WTC11 (cell line): ENCODE data around the gene FANCC. TPM values are rescaled to one million over a fixed set of nuclear protein-coding genes. Genes with fewer than 3 reads are reported as not detected.

Source experiments
- ATAC-seq: fragments of 200-7000 bp; cut with Tn5 transposase; 2 replicates; pipeline ENCODE4 v1.10.0; 2021; ENCODE audit warnings: mild to moderate bottlenecking, moderate library complexity
- CTCF ChIA-PET: fragments of 300-600 bp; sonication (Branson Sonifier 250); formaldehyde crosslinking; loops from one replicate; lab custom pipeline; 2021; ENCODE audit warnings: antibody characterized with exemption; lab: Charles Lee
- POLR2A ChIA-PET: fragments of 350-600 bp; sonication (Branson Sonifier 250); formaldehyde crosslinking; loops from one replicate; lab custom pipeline; 2021; ENCODE audit warnings: antibody characterized with exemption; lab: Charles Lee
- DNase-seq: peaks from one replicate; pipeline ENCODE4 v3.0.0; 2021; ENCODE audit warnings: low spot score
- H3K27ac Mint-ChIP-seq: 2 replicates; pipeline ENCODE4 v1.8.0; 2021; ENCODE audit warnings: mixed read lengths
- H3K27me3 Mint-ChIP-seq: 2 replicates; pipeline ENCODE4 v1.8.0; 2021; ENCODE audit warnings: low read depth, mild to moderate bottlenecking, moderate library complexity, mixed read lengths
- H3K36me3 Mint-ChIP-seq: 2 replicates; pipeline ENCODE4 v1.8.0; 2021; ENCODE audit warnings: mixed read lengths
- H3K4me1 Mint-ChIP-seq: 2 replicates; pipeline ENCODE4 v1.8.0; 2022; ENCODE audit warnings: mixed read lengths
- H3K4me3 Mint-ChIP-seq: 2 replicates; pipeline ENCODE4 v1.8.0; 2021; ENCODE audit warnings: mild to moderate bottlenecking, moderate library complexity, mixed read lengths
- H3K9me3 Mint-ChIP-seq: 2 replicates; pipeline ENCODE4 v1.8.0; 2021; ENCODE audit warnings: mixed read lengths
- ARID4B ChIP-seq: sonication (generic); formaldehyde crosslinking; IDR thresholded peaks from 2 replicates; pipeline ENCODE4 v1.8.0; 2023; ENCODE audit warnings: missing genetic modification reagents, mild to moderate bottlenecking, borderline replicate concordance
- ATF2 ChIP-seq: sonication (generic); formaldehyde crosslinking; IDR thresholded peaks from 2 replicates; pipeline ENCODE4 v1.8.1; 2022; ENCODE audit warnings: low read depth, missing genetic modification reagents, borderline replicate concordance
- ATF3 ChIP-seq: sonication (generic); formaldehyde crosslinking; conservative IDR thresholded peaks from 2 replicates; pipeline ENCODE4 v1.8.1; 2022; ENCODE audit warnings: mild to moderate bottlenecking, missing genetic modification reagents
- ATF6 ChIP-seq: sonication (generic); formaldehyde crosslinking; IDR thresholded peaks from 2 replicates; pipeline ENCODE4 v1.8.1; 2023; ENCODE audit warnings: mild to moderate bottlenecking, missing genetic modification reagents
- E2F1 ChIP-seq: sonication (generic); formaldehyde crosslinking; IDR thresholded peaks from 2 replicates; pipeline ENCODE4 v1.8.0; 2022; ENCODE audit warnings: mild to moderate bottlenecking, missing genetic modification reagents
- ESRRA ChIP-seq: sonication (generic); formaldehyde crosslinking; IDR thresholded peaks from 2 replicates; pipeline ENCODE4 v1.8.1; 2022; ENCODE audit warnings: mild to moderate bottlenecking, missing genetic modification reagents, borderline replicate concordance
- ETV6 ChIP-seq: sonication (generic); formaldehyde crosslinking; IDR thresholded peaks from 2 replicates; pipeline ENCODE4 v1.8.1; 2022; ENCODE audit warnings: mild to moderate bottlenecking, missing genetic modification reagents
- FOXP1 ChIP-seq: sonication (generic); formaldehyde crosslinking; IDR thresholded peaks from 2 replicates; pipeline ENCODE4 v1.8.0; 2022; ENCODE audit warnings: missing genetic modification reagents, mild to moderate bottlenecking, moderate library complexity, borderline replicate concordance
- FOXP4 ChIP-seq: sonication (generic); formaldehyde crosslinking; IDR thresholded peaks from 2 replicates; pipeline ENCODE4 v1.8.0; 2022; ENCODE audit warnings: mild to moderate bottlenecking, missing genetic modification reagents
- IRF2 ChIP-seq: sonication (generic); formaldehyde crosslinking; IDR thresholded peaks from 2 replicates; pipeline ENCODE4 v1.8.0; 2022; ENCODE audit warnings: low read depth, missing genetic modification reagents, borderline replicate concordance
- JAZF1 ChIP-seq: fragments of 250-450 bp; sonication (Bioruptor Pico); IDR thresholded peaks from 2 replicates; pipeline ENCODE4 v1.9.0; 2021; ENCODE audit warnings: moderate library complexity, mild to moderate bottlenecking, inconsistent platforms
- MYBL2 ChIP-seq: sonication (generic); formaldehyde crosslinking; IDR thresholded peaks from 2 replicates; pipeline ENCODE4 v1.8.1; 2023; ENCODE audit warnings: mild to moderate bottlenecking, moderate library complexity, missing genetic modification reagents
- NFE2L1 ChIP-seq: sonication (generic); formaldehyde crosslinking; IDR thresholded peaks from 2 replicates; pipeline ENCODE4 v1.8.1; 2023; ENCODE audit warnings: missing genetic modification reagents
- PRDM15 ChIP-seq: sonication (generic); formaldehyde crosslinking; IDR thresholded peaks from 2 replicates; pipeline ENCODE4 v1.8.0; 2022; ENCODE audit warnings: missing genetic modification reagents
- PREB ChIP-seq: sonication (generic); formaldehyde crosslinking; IDR thresholded peaks from 2 replicates; pipeline ENCODE4 v1.8.1; 2022; ENCODE audit warnings: mild to moderate bottlenecking, missing genetic modification reagents, moderate library complexity, borderline replicate concordance
- PRRX2 ChIP-seq: fragments of 250-450 bp; sonication (Bioruptor Pico); IDR thresholded peaks from 2 replicates; pipeline ENCODE4 v1.8.0; 2021; ENCODE audit warnings: mild to moderate bottlenecking
- ZMAT4 ChIP-seq: fragments of 250-450 bp; sonication (Bioruptor Pico); IDR thresholded peaks from 2 replicates; pipeline ENCODE4 v1.9.0; 2021; ENCODE audit warnings: mild to moderate bottlenecking
- ZNF138 ChIP-seq: sonication (generic); formaldehyde crosslinking; conservative IDR thresholded peaks from 2 replicates; pipeline ENCODE4 v1.8.1; 2022; ENCODE audit warnings: mild to moderate bottlenecking, moderate library complexity, missing genetic modification reagents
- ZNF423 ChIP-seq: fragments of 250-450 bp; sonication (Bioruptor Pico); IDR thresholded peaks from 2 replicates; pipeline ENCODE4 v2.1.2; 2022; ENCODE audit warnings: mild to moderate bottlenecking, moderate library complexity
- total RNA-seq: library from RNA; stranded (reverse); gene quantifications from 3 replicates; pipeline ENCODE4 v1.2.3, GENCODE V29; 2021

FANCC gene
- total RNA-seq, 1 experiment from 2014 or later = 10.9 TPM

- Mint-ChIP-seq H3K4me3 (no peak overlapping the region), H3K27ac (no peak overlapping the region), H3K4me1 (peaks cover 4% of the 10 kb centered on the region), H3K9me3 (no peaks in the 10 kb centered on the region), H3K36me3 (peaks cover 5% of the 10 kb centered on the region; the same call in 1 of the 2 replicates), H3K27me3 (no peaks in the 10 kb centered on the region)
- CTCF ChIA-PET = interaction anchor here (0.9 to 1.3 kb wide), 3 partner anchors 10 to 431 kb away, joined by 3 to 5 read pairs (median 3); no protein-coding TSS in a partner anchor
- no peak for DNase-seq
- POLR2A ChIA-PET = no interaction called here
- no peak for ATAC-seq
- TF ChIP-seq ATF6 (CRISPR knock-in tag) = no peak
- TF ChIP-seq ARID4B (CRISPR knock-in tag) = no peak
- no peak for TF ChIP-seq E2F1 (CRISPR knock-in tag)
- TF ChIP-seq ATF3 = no peak
- no peak for TF ChIP-seq ESRRA (CRISPR knock-in tag)
- TF ChIP-seq ATF2 (CRISPR knock-in tag) = no peak
- TF ChIP-seq ETV6 (CRISPR knock-in tag) = no peak
- no peak for TF ChIP-seq JAZF1 (CRISPR knock-in tag)
- no peak for TF ChIP-seq PREB (CRISPR knock-in tag)
- no peak for TF ChIP-seq ZNF423
- TF ChIP-seq FOXP4 (CRISPR knock-in tag) = no peak
- TF ChIP-seq MYBL2 (CRISPR knock-in tag) = no peak
- TF ChIP-seq PRRX2 = no peak
- no peak for TF ChIP-seq PRDM15 (CRISPR knock-in tag)
- TF ChIP-seq ZNF138 (CRISPR knock-in tag) = no peak
- TF ChIP-seq IRF2 (CRISPR knock-in tag) = no peak
- TF ChIP-seq ZMAT4 (CRISPR knock-in tag) = no peak
- TF ChIP-seq NFE2L1 (CRISPR knock-in tag) = no peak
- TF ChIP-seq FOXP1 (CRISPR knock-in tag) = no peak
Observed at GRCh38 chr9:95112436-95113280, 204.9 kb downstream of the FANCC start.
